ENCODE results near the gene PCDHGA4.
A peak's percentile ranks its signal among the peaks of the same experiment; 100 is the strongest.
"Not testable (repeated sequence)": the region's sequence is repeated elsewhere in the genome, so short reads cannot be mapped to it uniquely, and the experiment has no call there.

PCDHGA4 gene

DNA sequence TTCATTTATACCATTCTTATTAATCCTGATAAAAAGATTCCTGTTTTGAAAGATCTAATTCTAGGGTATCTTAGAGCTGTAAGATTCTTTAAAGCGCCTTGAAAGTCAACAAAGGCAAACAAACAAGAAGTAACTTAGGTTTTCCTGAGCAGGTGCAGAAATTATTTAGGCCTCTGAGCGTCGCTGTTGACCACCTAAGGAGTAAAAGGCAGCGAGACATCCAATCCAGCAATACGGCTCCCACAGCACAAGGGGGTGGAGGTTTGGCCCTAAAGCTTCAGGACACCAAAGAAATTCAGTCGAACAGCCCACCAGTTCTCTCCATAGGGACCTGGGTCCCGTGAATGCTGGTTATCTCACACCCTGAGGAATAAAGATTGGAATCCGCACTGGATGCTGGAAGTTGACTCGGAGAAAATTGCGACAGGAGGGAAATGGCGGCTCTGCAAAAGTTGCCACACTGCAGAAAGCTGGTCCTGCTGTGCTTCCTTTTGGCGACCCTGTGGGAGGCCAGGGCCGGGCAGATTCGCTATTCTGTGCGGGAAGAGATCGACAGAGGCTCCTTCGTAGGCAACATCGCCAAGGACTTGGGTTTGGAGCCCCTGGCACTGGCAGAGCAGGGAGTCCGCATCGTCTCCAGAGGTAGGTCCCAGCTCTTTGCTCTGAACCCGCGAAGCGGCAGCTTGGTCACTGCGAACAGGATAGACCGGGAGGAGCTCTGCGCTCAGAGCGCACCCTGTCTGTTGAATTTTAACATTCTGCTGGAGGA is 16.1 kb upstream of the PCDHGA4 start, which contains the start of gene PCDHGA2:
Gene PCDHGA2, plus strand, starts transcription at position 223 of the 769 bp plus-strand sequence.
- Histone ChIP-seq H3K27me3 (peaks cover 100% of the 10 kb centered on the region), H3K4me1 (ENCODE audit: control insufficient read depth in 1 of 2, insufficient read depth in 1 of 2, low read depth in 1 of 2, low read length in 1 of 2) (no peaks in the 10 kb centered on the region), H3K27ac (no peak within 1 kb of the TSS), H3K4me3 (ENCODE audit: low read depth in 1 of 2, low read length in 1 of 2) (no peak within 1 kb of the TSS), H3K36me3 (no peaks in the 10 kb centered on the region), H3K9me3 (peaks cover 11% of the 10 kb centered on the region)
- TF ChIP-seq, protein P1, sequence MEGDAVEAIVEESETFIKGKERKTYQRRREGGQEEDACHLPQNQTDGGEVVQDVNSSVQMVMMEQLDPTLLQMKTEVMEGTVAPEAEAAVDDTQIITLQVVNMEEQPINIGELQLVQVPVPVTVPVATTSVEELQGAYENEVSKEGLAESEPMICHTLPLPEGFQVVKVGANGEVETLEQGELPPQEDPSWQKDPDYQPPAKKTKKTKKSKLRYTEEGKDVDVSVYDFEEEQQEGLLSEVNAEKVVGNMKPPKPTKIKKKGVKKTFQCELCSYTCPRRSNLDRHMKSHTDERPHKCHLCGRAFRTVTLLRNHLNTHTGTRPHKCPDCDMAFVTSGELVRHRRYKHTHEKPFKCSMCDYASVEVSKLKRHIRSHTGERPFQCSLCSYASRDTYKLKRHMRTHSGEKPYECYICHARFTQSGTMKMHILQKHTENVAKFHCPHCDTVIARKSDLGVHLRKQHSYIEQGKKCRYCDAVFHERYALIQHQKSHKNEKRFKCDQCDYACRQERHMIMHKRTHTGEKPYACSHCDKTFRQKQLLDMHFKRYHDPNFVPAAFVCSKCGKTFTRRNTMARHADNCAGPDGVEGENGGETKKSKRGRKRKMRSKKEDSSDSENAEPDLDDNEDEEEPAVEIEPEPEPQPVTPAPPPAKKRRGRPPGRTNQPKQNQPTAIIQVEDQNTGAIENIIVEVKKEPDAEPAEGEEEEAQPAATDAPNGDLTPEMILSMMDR (IDR thresholded peaks at IDR 0.05): no peak

DNA sequence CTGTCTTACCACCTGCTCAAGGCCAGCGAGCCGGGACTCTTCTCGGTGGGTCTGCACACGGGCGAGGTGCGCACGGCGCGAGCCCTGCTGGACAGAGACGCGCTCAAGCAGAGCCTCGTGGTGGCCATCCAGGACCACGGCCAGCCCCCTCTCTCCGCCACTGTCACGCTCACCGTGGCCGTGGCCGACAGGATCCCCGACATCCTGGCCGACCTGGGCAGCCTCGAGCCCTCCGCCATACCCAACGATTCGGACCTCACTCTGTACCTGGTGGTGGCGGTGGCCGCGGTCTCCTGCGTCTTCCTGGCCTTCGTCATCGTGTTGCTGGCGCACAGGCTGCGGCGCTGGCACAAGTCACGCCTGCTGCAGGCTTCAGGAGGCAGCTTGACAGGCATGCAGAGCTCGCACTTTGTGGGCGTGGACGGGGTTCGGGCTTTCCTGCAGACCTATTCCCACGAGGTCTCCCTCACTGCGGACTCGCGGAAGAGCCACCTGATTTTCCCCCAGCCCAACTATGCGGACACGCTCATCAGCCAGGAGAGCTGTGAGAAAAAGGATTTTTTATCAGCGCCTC is 14.0 kb upstream of the PCDHGA4 start:
- Histone ChIP-seq H3K9me3 (peaks cover 17% of the 10 kb centered on the region), H3K27me3 (peaks cover 98% of the 10 kb centered on the region)
- H3K27ac ChIP-seq; H3K4me3 ChIP-seq (ENCODE audit: low read depth in 1 of 2, low read length in 1 of 2); H3K4me1 ChIP-seq (ENCODE audit: control insufficient read depth in 1 of 2, insufficient read depth in 1 of 2, low read depth in 1 of 2, low read length in 1 of 2); H3K36me3 ChIP-seq: not testable (repeated sequence)

DNA sequence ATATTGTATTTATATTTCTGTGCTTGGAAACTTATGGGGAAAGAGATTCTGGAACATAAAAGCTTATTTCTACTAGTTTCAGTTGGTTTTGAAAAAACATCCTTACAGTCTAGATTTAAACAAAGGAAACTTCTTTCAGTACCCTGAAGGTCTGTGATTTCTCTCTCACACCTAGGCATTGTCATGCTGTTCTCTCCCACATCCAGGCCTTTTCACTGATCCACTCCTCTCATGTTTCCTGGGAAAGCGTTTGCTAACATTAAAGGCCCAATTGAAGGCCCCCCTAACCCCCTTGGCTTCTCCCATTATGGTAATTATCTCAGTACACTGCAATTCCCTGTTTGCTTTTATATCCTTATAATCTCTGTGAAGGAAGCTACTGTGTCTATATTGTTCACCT is 12.0 kb upstream of the PCDHGA4 start:
- no peaks in the 10 kb centered on the region for H3K4me1 ChIP-seq (ENCODE audit: control insufficient read depth in 1 of 2, insufficient read depth in 1 of 2, low read depth in 1 of 2, low read length in 1 of 2)
- no peak overlapping the region for H3K27ac ChIP-seq
- H3K9me3 ChIP-seq: peaks cover 17% of the 10 kb centered on the region
- TF ChIP-seq, protein P1 (IDR thresholded peaks at IDR 0.05): no peak
- no peak overlapping the region for H3K4me3 ChIP-seq (ENCODE audit: low read depth in 1 of 2, low read length in 1 of 2)
- H3K27me3 ChIP-seq: peaks cover 94% of the 10 kb centered on the region
- H3K36me3 ChIP-seq: no peaks in the 10 kb centered on the region

DNA sequence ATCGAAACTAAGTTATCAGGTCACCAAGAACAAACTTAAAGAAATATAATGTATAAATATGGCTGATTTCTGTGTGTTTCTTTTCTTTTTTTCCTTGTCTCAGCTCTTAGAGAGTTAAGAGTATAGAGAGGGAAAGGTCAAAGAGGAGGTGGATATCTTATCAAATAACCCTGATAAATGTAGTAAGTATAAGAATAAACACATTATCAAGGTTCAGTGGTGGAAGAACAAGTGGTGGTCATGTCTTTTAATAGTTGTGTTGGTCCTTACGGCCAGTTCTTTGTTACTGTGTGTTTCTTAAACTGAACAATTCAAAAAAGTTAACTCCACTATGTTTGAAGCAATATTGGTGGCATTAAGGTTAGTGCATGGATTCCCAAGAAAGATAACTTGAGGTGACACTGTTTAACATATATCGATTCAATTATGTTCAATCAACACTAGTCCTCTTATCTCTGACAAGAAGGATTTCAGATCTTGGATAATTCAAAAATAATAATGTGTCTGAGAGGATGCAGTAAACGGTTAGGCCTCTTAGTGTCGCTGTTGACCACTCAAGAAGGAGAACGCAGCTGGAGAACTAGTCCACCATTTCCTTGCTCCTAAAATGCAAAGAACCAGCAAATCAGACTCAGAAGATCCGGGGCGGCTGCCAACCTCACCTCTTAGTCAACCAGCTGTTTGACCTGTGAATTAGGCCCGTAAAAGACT is 11.4 kb upstream of the PCDHGA4 start, which contains the start of gene PCDHGA3:
Gene PCDHGA3, plus strand, starts transcription at position 588 of the 711 bp plus-strand sequence. CDS start 205 bp downstream, outside the sequence.
- peaks cover 89% of the 10 kb centered on the region for H3K27me3 ChIP-seq

DNA sequence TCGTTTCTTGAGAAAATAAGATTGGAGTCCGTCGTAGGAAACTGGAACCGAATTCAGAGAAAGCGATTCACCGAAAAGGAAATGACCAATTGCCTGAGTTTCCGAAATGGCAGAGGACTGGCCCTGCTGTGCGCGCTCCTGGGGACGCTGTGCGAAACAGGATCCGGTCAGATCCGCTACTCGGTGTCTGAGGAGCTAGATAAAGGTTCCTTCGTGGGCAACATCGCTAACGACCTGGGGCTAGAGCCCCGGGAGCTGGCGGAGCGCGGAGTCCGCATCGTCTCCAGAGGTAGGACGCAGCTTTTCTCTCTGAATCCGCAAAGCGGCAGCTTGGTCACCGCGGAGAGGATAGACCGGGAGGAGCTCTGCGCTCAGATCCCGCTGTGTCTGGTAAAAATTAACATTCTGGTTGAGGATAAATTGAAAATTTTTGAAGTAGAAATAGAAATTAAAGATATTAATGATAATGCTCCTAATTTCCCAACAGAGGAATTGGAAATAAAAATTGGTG is 10.8 kb upstream of the PCDHGA4 start:
- H3K4me3 ChIP-seq (ENCODE audit: low read depth in 1 of 2, low read length in 1 of 2): peak overlapping the region in 1 of 2 experiments; percentile 4
- peaks cover 89% of the 10 kb centered on the region for H3K27me3 ChIP-seq
- no peaks in the 10 kb centered on the region for H3K4me1 ChIP-seq (ENCODE audit: control insufficient read depth in 1 of 2, insufficient read depth in 1 of 2, low read depth in 1 of 2, low read length in 1 of 2)
- H3K36me3 ChIP-seq: no peaks in the 10 kb centered on the region
- TF ChIP-seq, protein P1 (IDR thresholded peaks at IDR 0.05): no peak
- H3K27ac ChIP-seq: no peak overlapping the region
- H3K9me3 ChIP-seq: peaks cover 17% of the 10 kb centered on the region

More for the DNA sequence above, 11.4 kb upstream of the PCDHGA4 start, which contains the start of gene PCDHGA3:
- H3K9me3 ChIP-seq: peaks cover 17% of the 10 kb centered on the region
- H3K4me1 ChIP-seq (ENCODE audit: control insufficient read depth in 1 of 2, insufficient read depth in 1 of 2, low read depth in 1 of 2, low read length in 1 of 2): no peaks in the 10 kb centered on the region
- no peaks in the 10 kb centered on the region for H3K36me3 ChIP-seq
- TF ChIP-seq, protein P1 (IDR thresholded peaks at IDR 0.05): no peak
- peak within 1 kb of the TSS in 1 of 2 experiments; percentile 4 for H3K4me3 ChIP-seq (ENCODE audit: low read depth in 1 of 2, low read length in 1 of 2)
- no peak within 1 kb of the TSS for H3K27ac ChIP-seq
